PC-3 (cell line): Measurements from ENCODE around the gene KRT24. TPM values are rescaled to one million over a fixed set of nuclear protein-coding genes. Genes with fewer than 3 reads are reported as not detected.

Experiments used
- ATAC-seq: fragments of 200-7000 bp; cut with Tn5 transposase; 2 replicates; pipeline ENCODE4 v1.9.1; 2020; ENCODE audit warnings: mild to moderate bottlenecking, moderate library complexity
- BruUV-seq: library from RNA; stranded (reverse); fragments of 400-500 nt; replicated peaks from 2 replicates; lab custom pipeline; 2021; lab: Mats Ljungman, UMichigan
- CTCF ChIA-PET: fragments of 300-600 bp; sonication (Branson Sonifier 250); formaldehyde crosslinking; loops from one replicate; lab custom pipeline; 2022; ENCODE audit warnings: antibody characterized with exemption; lab: Charles Lee
- POLR2A ChIA-PET: fragments of 300-600 bp; sonication (Branson Sonifier 250); formaldehyde crosslinking; loops from one replicate; lab custom pipeline; 2022; ENCODE audit warnings: antibody characterized with exemption; ENCODE audit not compliant: unreplicated experiment; lab: Charles Lee
- DNase-seq: peaks from one replicate; pipeline ENCODE4 v3.0.0-alpha.2; 2015
- H2AFZ ChIP-seq: fragments of 300-600 bp; sonication (generic); 2 replicates; pipeline ENCODE4 v1.6.0; 2016; ENCODE audit warnings: antibody characterized with exemption, low read length
- H3F3A ChIP-seq: fragments of 300-600 bp; sonication (generic); one replicate; pipeline ENCODE4 v1.6.0; 2017; ENCODE audit warnings: antibody characterized with exemption, low read length, control low read depth, mild to moderate bottlenecking; ENCODE audit not compliant: unreplicated experiment
- H3K27ac ChIP-seq: fragments of 300-600 bp; sonication (generic); 2 replicates; pipeline ENCODE4 v1.5.1; 2016; ENCODE audit warnings: mild to moderate bottlenecking, low read length
- H3K27me3 ChIP-seq: fragments of 300-600 bp; sonication (generic); 2 replicates; pipeline ENCODE4 v1.6.1; 2016; ENCODE audit warnings: low read length, mixed read lengths
- H3K36me3 ChIP-seq: fragments of 300-600 bp; sonication (generic); 2 replicates; pipeline ENCODE4 v1.6.1; 2016; ENCODE audit warnings: low read depth, mixed run types, low read length, mixed read lengths
- H3K4me1 ChIP-seq: fragments of 300-600 bp; sonication (generic); 2 replicates; pipeline ENCODE4 v1.5.1; 2016; ENCODE audit warnings: low read length; ENCODE audit not compliant: insufficient read depth
- H3K4me2 ChIP-seq: fragments of 300-600 bp; sonication (generic); 2 replicates; pipeline ENCODE4 v1.6.0; 2016; ENCODE audit warnings: low read length
- H3K4me3 ChIP-seq: fragments of 300-600 bp; sonication (generic); 2 replicates; pipeline ENCODE4 v1.5.1; 2016; ENCODE audit warnings: mild to moderate bottlenecking, low read length, mixed read lengths
- H3K79me2 ChIP-seq: fragments of 300-600 bp; sonication (generic); 2 replicates; pipeline ENCODE4 v1.6.1; 2017; ENCODE audit warnings: low read length, mixed read lengths
- H3K9ac ChIP-seq: fragments of 300-600 bp; sonication (generic); 2 replicates; pipeline ENCODE4 v1.6.0; 2016; ENCODE audit warnings: mild to moderate bottlenecking, low read length
- H3K9me2 ChIP-seq: fragments of 300-600 bp; sonication (generic); replicated peaks from 2 replicates; pipeline ENCODE4 v1.6.1; 2016; ENCODE audit warnings: mixed run types, low read length, mixed read lengths
- H3K9me3 ChIP-seq: fragments of 300-600 bp; sonication (generic); 2 replicates; pipeline ENCODE4 v1.6.1; 2016; ENCODE audit warnings: low read length, mixed read lengths
- H4K20me1 ChIP-seq: fragments of 300-600 bp; sonication (generic); 2 replicates; pipeline ENCODE4 v1.6.1; 2016; ENCODE audit warnings: low read length, mixed read lengths
- EZH2 ChIP-seq: fragments of 300-600 bp; sonication (generic); IDR thresholded peaks from one replicate; pipeline ENCODE4 v1.6.1; 2017; ENCODE audit warnings: antibody characterized with exemption, mild to moderate bottlenecking, low read length; ENCODE audit not compliant: unreplicated experiment
- EZH2phosphoT487 ChIP-seq: fragments of 300-600 bp; sonication (generic); IDR thresholded peaks from 2 replicates; pipeline ENCODE4 v1.6.1; 2018; ENCODE audit warnings: mild to moderate bottlenecking, antibody characterized with exemption, low read length, borderline replicate concordance
- intact Hi-C: fragments of 100-400 bp; cut with micrococcal nuclease; formaldehyde crosslinking; loops from 2 replicates; pipeline ENCODE4 v1.9.0; 2023
- total RNA-seq: library from RNA; depleted of rRNA; stranded (reverse); fragments of >200 nt; gene quantifications from 2 replicates; pipeline ENCODE4 v1.2.3, GENCODE V29; 2014
- TF ChIP-seq, protein P1 (sequence below): fragments of 300-600 bp; sonication (generic); conservative IDR thresholded peaks from 2 replicates; pipeline ENCODE4 v1.5.1; 2017; ENCODE audit warnings: antibody characterized with exemption, low read depth, mild to moderate bottlenecking, low read length

The KRT24 gene
- total RNA-seq, 1 experiment from 2014 or later = not detected

DNA sequence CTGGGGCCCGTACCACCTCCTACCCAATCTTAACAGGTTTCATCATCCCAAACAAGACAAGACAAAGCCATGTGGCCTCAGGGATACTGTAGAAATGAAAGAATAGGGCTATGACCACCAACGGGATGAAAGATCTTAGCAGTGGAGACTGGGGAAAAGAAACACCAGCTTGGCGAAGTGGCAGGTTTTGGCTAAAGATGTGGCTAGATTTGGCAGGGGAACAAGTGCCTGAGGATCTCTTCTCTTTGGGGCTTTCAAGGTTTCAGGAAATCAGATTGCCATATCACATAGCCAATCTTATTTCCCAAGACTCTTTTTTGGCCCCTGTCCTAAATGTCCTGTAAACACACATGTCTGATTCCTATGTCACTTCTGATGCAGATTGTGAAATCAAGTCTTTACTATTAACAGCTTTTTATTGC, 6.9 kb downstream of the KRT24 start:
- Histone ChIP-seq H3K36me3 (no peaks in the 10 kb centered on the region), H3F3A (no peaks in the 10 kb centered on the region), H4K20me1 (no peaks in the 10 kb centered on the region), H3K9ac (no peak overlapping the region), H3K9me3 (no peaks in the 10 kb centered on the region), H3K79me2 (no peaks in the 10 kb centered on the region), H3K4me1 (peaks cover 9% of the 10 kb centered on the region; the same call in 1 of the 2 replicates), H3K27me3 (no peaks in the 10 kb centered on the region), H3K4me3 (no peak overlapping the region), H3K4me2 (peak overlapping the region; percentile 28), H3K27ac (no peak overlapping the region), H3K9me2 (no peaks in the 10 kb centered on the region), H2AFZ (no peak overlapping the region)
- DNase-seq (peak; percentile 38), ATAC-seq (no peak)
- BruUV-seq = no TSS peak
- no peak for TF ChIP-seq EZH2
- no peak for TF ChIP-seq EZH2phosphoT487
- TF ChIP-seq, protein P1, sequence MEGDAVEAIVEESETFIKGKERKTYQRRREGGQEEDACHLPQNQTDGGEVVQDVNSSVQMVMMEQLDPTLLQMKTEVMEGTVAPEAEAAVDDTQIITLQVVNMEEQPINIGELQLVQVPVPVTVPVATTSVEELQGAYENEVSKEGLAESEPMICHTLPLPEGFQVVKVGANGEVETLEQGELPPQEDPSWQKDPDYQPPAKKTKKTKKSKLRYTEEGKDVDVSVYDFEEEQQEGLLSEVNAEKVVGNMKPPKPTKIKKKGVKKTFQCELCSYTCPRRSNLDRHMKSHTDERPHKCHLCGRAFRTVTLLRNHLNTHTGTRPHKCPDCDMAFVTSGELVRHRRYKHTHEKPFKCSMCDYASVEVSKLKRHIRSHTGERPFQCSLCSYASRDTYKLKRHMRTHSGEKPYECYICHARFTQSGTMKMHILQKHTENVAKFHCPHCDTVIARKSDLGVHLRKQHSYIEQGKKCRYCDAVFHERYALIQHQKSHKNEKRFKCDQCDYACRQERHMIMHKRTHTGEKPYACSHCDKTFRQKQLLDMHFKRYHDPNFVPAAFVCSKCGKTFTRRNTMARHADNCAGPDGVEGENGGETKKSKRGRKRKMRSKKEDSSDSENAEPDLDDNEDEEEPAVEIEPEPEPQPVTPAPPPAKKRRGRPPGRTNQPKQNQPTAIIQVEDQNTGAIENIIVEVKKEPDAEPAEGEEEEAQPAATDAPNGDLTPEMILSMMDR = no peak
- intact Hi-C loops = no loop called here
- POLR2A ChIA-PET = no interaction called here
- CTCF ChIA-PET = no interaction called here

DNA sequence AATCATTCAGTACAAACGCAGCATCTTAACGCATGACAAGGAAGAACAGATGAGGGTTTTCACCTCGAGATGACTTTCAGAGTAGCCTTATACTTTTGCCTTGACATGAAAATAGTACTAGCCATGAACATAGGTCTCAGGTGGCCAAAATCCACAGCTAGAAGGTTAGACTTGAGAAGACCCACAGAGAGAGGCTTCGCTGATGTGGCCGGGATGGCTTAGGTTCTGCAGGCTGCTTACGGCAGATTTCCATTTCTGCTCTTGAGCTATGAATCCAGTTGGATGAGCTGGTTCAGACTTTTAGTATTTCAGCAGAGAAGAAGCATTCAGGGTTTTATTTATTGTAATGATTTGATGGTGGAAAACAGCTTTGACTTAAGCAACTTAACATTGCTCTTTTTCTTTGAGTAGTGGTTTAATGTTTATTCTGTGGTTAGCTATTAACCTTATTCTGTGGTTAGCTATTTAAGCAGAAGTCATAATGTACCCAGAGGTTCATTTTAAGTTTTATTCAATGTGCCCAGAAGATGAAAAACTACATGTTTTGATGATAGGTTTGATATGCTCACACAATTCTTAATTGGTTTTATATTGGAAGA, 7.6 kb downstream of the KRT24 start:
- H3K4me1 ChIP-seq = peaks cover 9% of the 10 kb centered on the region; the same call in 1 of the 2 replicates
- H3F3A ChIP-seq = no peaks in the 10 kb centered on the region
- no peaks in the 10 kb centered on the region for H4K20me1 ChIP-seq
- H3K9me3 ChIP-seq = no peaks in the 10 kb centered on the region
- H3K36me3 ChIP-seq = no peaks in the 10 kb centered on the region
- no peaks in the 10 kb centered on the region for H3K79me2 ChIP-seq
- no peaks in the 10 kb centered on the region for H3K27me3 ChIP-seq
- no peaks in the 10 kb centered on the region for H3K9me2 ChIP-seq
- TF ChIP-seq EZH2 (no peak), EZH2phosphoT487 (no peak)
- TF ChIP-seq, protein P1 = no peak
- H3K4me2 ChIP-seq = peak overlapping the region; percentile 28; the same call in 1 of the 2 replicates
- H3K4me3 ChIP-seq = no peak overlapping the region
- H3K9ac ChIP-seq = no peak overlapping the region
- intact Hi-C loops = no loop called here
- CTCF ChIA-PET = no interaction called here
- peak; percentile 34 for DNase-seq
- ATAC-seq = peak; percentile 38; the same call in 1 of the 2 replicates
- POLR2A ChIA-PET = interaction anchor here (0.5 kb wide), 1 partner anchor 10 kb away, joined by 3 read pairs; no protein-coding TSS in a partner anchor
- BruUV-seq = no TSS peak
- H2AFZ ChIP-seq = no peak overlapping the region
- H3K27ac ChIP-seq = no peak overlapping the region

DNA sequence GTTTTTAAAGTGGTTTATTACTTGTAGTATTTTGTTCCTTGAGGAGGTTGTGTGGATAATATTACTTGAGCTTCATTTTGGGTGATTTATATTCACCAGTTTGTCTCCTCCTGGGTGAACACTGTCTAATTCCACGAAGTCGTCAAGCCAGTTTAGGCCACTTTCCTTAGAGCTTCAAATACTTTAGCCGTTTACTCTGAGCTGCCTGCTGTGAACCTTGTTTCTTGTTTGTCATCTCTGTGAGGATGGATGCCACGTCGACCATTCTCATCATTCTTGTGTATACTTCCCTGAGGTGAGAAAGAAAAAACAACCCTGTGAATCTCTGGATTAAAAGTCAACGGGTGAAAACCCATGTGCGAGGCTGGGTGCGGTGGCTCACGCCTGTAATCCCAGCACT, 9.0 kb downstream of the KRT24 start:
- Histone ChIP-seq H3K36me3 (no peaks in the 10 kb centered on the region), H3K79me2 (no peaks in the 10 kb centered on the region), H2AFZ (no peak overlapping the region), H3K27me3 (no peaks in the 10 kb centered on the region), H3K4me3 (no peak overlapping the region), H4K20me1 (no peaks in the 10 kb centered on the region), H3K9ac (no peak overlapping the region), H3K4me2 (no peak overlapping the region), H3F3A (no peaks in the 10 kb centered on the region), H3K9me3 (no peaks in the 10 kb centered on the region), H3K4me1 (peaks cover 9% of the 10 kb centered on the region; the same call in 1 of the 2 replicates), H3K9me2 (no peaks in the 10 kb centered on the region), H3K27ac (no peak overlapping the region)
- CTCF ChIA-PET = no interaction called here
- POLR2A ChIA-PET = no interaction called here
- no TSS peak for BruUV-seq
- TF ChIP-seq EZH2 (no peak), EZH2phosphoT487 (no peak)
- TF ChIP-seq, protein P1 = no peak
- intact Hi-C loops = no loop called here
- DNase-seq = peak; percentile 46
- no peak for ATAC-seq
